22Rv1 (cell line): ENCODE data around the gene FTCD.
A peak's percentile ranks its signal among the peaks of the same experiment; 100 is the strongest.
"Not testable (repeated sequence)": the region's sequence is repeated elsewhere in the genome, so short reads cannot be mapped to it uniquely, and the experiment has no call there.

ENCODE experiments used
- H3K27ac ChIP-seq: fragments of 450-650 bp; 2 replicates; pipeline ENCODE4 v1.5.1; 2017
- ZFX ChIP-seq: fragments of 450-650 bp; IDR thresholded peaks from 2 replicates; pipeline ENCODE4 v1.6.1; 2017; ENCODE audit warnings: antibody characterized with exemption, borderline replicate concordance
- TF ChIP-seq, protein P1 (sequence below): fragments of 450-650 bp; IDR thresholded peaks from 2 replicates; pipeline ENCODE4 v1.5.1; 2017; ENCODE audit warnings: mild to moderate bottlenecking

Gene FTCD

DNA sequence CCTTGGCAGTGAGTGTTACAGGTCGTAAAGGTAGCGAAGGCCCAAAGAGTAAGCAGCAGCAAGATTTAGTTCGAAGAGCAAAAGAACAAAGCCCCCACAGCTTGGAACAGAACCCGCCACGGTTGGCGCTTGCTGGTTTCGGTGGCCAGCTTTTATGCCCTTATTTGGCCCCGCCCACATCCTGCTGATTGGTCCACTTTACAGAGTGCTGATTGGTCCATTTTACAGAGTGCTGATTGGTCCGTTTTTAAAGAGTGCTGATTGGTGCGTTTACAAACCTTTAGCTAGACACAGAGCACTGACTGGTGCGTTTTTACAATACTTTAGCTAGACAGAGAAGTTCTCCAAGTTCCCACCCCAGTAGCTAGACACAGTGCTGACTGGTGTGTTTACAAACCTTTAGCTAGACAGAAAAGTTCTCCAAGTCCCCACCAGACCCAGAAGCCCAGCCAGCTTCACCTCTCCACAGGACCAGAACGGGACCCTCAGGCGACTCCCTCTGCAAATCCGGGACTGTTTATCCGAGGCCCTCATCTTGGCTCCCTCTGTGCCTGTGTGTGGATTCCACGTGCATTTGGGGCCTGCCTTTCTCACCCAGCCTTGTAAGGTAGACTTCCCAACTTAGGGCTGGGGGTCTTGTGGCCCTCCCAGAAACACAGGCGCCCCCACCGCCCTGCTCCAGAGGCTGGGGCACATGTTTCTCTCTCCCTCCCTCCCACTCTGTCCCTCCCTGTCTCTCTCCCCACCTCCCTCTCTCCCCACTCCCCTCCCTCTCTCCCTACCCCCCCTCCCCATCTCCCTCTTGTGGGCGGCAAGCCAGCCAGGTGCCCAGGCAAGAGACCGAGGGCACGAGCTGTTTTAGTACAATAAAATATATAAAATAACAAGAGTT, 12.6 kb downstream of the FTCD start:
- peak overlapping the region; percentile 48; the same call in 1 of the 2 replicates for H3K27ac ChIP-seq
- TF ChIP-seq, protein P1, sequence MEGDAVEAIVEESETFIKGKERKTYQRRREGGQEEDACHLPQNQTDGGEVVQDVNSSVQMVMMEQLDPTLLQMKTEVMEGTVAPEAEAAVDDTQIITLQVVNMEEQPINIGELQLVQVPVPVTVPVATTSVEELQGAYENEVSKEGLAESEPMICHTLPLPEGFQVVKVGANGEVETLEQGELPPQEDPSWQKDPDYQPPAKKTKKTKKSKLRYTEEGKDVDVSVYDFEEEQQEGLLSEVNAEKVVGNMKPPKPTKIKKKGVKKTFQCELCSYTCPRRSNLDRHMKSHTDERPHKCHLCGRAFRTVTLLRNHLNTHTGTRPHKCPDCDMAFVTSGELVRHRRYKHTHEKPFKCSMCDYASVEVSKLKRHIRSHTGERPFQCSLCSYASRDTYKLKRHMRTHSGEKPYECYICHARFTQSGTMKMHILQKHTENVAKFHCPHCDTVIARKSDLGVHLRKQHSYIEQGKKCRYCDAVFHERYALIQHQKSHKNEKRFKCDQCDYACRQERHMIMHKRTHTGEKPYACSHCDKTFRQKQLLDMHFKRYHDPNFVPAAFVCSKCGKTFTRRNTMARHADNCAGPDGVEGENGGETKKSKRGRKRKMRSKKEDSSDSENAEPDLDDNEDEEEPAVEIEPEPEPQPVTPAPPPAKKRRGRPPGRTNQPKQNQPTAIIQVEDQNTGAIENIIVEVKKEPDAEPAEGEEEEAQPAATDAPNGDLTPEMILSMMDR: no peak
- TF ChIP-seq ZFX: no peak

DNA sequence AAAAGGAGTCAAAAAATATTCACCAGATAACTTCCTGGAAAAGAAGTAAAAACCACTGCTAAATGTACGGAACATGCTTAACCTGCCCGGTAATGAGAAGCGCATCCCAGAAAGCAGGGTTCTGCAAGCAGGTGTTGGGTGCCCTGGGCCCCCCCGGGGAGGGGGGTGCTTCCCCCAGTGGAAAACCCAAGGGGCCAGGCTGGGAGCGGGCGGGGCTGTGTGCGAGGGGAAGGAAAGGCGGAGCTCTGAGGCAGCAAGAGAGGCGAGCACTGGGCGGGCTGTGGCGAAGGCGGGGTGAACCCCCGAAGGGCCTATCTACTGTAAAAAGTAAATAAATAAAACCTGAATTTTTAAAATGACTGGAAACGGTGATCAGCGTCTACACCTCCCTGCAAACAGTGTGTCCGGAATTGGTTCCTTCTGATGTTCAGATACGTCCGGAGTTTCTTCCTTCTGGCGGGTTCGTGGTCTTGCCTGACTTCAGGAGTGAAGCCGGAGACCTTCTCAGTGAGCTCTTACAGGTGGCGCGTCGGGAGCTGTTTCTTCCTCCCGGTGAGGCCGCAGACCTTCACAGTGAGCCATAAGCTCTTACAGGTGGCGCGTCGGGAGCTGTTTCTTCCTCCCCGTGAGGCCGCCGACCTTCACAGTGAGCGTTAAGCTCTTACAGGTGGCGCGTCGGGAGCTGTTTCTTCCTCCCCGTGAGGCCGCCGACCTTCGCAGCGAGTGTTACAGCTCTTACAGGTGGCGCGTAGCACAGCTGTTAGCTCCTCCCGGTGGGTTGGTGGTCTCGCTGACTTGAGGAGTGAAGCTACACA, 13.4 kb downstream of the FTCD start:
- H3K27ac ChIP-seq: no peak overlapping the region
- TF ChIP-seq, protein P1: no peak
- TF ChIP-seq ZFX: no peak

DNA sequence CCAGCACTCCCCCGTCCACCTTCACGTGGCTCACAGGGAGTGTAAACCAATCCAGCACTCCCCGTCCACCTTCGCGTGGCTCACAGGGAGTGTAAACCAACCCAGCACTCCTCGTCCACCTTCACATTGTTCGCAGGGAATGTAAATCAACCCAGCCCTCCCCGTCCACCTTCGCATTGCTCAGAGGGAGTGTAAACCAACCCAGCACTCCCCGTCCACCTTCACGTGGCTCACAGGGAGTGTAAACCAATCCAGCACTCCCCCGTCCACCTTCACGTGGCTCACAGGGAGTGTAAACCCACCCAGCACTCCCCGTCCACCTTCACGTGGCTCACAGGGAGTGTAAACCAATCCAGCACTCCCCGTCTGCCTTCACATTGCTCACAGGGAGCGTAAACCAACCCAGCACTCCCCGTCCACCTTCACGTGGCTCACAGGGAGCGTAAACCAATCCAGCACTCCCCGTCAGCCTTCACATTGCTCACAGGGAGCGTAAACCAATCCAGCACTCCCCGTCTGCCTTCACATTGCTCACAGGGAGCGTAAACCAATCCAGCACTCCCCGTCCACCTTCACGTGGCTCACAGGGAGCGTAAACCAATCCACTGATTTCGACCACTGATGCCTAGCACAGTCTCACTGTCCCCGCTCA, 14.9 kb downstream of the FTCD start:
- not testable (repeated sequence) for H3K27ac ChIP-seq

DNA sequence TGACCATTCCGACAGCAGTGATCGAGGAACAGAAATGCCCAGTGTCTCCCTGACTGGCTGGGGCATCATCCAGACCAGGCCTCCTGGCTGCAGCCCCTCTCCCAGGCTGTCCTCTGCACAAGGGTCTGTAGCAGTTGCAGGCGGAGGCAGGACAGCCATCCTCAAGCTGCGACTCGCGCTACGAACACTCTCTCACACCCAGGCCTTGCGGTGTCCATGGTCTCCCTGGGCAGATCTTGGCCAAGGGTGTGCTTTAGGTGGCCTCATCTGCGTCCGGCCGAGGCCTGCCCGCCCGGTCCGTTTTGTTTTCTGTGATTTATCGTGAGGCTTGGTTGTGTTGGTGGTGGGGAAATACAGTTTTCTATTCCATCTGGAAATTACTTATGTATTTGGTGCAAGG, 15.7 kb downstream of the FTCD start:
- no peak overlapping the region for H3K27ac ChIP-seq
- TF ChIP-seq ZFX: no peak
- TF ChIP-seq, protein P1: no peak

DNA sequence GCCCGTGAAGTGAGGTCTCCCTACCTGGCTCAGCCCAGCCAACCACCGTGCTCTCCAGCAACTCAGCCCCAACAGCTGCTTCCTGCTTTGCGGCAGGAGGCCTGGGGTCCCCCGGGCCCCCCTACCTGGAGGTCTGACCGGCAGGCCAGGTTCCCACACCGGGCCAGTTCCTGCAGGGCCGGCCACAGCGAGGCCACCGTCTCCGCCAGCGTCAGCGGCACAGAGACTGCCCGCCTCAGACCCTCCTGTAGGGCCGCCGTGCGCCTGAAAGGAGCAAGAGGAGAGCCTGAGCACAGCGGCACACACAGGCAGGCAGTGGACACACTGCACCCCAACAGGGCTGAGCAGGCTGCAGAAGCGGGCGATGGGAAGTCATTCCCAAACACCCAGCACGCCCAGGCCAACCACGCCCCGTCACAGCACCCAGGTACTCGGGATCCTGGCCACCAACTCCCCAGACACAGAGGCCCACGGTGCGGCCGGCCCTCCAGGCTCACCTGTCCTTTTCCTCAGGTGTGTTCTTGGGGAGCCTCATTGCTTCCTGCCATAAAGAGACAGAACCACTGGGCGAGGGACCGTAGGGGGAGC, 16.9 kb downstream of the FTCD start:
- no peak overlapping the region for H3K27ac ChIP-seq
- TF ChIP-seq, protein P1: no peak
- TF ChIP-seq ZFX: no peak

DNA sequence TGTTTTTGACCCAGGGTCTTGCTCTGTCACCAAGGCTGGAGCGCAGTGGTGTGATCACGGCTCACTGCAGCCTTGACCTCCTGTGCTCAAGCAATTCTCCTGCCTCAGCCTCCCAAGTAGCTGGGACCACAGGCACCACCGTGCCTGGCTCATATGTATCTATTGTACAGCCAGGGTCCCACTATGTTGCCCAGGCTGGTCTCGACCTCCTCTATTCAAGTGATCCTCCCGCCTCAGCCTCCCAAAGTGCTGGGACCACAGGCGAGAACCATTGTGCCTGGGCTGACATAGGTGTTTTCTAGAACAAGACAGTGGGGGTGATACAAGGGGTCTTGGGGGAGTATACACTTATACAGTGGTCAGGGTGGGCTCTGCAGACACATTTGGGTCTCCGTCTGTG, 17.5 kb downstream of the FTCD start:
- H3K27ac ChIP-seq: no peak overlapping the region
- TF ChIP-seq, protein P1: no peak
- no peak for TF ChIP-seq ZFX

DNA sequence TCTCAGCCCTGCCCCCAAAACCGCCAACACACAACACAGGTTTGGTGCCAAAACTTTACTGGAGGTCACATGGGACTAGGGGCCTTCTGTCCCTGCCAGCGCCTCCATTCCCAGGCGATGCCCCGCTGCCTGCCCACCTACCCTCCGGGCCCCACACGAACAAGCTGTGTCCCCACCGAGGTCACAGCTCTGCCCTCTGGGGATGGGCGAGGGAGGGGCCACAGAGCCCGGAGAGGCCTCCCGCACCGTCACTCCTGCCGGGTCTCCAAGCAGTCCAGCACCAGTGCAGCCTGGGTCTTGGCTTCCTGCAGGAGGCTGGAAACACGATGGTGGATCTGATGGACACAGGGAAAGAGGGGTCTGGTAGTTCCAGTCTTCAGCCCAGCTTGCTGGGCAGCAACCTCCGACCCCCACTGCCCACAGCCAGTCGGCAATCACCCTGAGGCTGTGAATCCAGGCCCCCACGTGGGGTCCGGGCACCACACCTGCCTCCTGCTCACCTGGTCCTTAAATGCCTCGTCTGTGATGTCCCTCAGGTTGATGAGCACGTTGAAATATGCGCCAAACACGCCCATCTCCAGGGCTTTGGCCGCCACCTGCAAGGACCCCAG, 18.5 kb downstream of the FTCD start:
- no peak overlapping the region for H3K27ac ChIP-seq
- TF ChIP-seq ZFX: no peak
- TF ChIP-seq, protein P1: no peak
